ENCODE measurements around the gene SLC11A1.

DNA sequence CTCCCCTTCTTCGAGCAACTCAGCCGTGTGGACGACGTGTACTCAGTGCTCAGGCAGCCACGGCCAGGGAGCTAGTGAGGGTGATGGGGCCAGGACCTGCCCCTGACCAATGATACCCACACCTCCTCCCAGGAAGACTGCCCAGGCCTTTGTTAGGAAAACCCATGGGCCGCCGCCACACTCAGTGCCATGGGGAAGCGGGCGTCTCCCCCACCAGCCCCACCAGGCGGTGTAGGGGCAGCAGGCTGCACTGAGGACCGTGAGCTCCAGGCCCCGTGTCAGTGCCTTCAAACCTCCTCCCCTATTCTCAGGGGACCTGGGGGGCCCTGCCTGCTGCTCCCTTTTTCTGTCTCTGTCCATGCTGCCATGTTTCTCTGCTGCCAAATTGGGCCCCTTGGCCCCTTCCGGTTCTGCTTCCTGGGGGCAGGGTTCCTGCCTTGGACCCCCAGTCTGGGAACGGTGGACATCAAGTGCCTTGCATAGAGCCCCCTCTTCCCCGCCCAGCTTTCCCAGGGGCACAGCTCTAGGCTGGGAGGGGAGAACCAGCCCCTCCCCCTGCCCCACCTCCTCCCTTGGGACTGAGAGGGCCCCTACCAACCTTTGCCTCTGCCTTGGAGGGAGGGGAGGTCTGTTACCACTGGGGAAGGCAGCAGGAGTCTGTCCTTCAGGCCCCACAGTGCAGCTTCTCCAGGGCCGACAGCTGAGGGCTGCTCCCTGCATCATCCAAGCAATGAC lies 22.4 kb downstream of the SLC11A1 start:
- no peak for TF ChIP-seq CTCF (IDR thresholded peaks at IDR 0.05)
- TF ChIP-seq POLR2A (IDR thresholded peaks at IDR 0.05) = no peak

All from heart left ventricle (tissue), 13 donors.